Activated CD8-positive, alpha-beta memory T cell treated with anti-CD3 and anti-CD28 coated beads, Interleukin-2, amount 50 U/mL, for 1 hour (primary cell): ENCODE measurements around the gene CFAP57.

Experiments used
- DNase-seq: peaks from one replicate; pipeline ENCODE4 v3.0.0-alpha.2; 2020; ENCODE audit errors: extremely low read depth

Gene CFAP57

DNA sequence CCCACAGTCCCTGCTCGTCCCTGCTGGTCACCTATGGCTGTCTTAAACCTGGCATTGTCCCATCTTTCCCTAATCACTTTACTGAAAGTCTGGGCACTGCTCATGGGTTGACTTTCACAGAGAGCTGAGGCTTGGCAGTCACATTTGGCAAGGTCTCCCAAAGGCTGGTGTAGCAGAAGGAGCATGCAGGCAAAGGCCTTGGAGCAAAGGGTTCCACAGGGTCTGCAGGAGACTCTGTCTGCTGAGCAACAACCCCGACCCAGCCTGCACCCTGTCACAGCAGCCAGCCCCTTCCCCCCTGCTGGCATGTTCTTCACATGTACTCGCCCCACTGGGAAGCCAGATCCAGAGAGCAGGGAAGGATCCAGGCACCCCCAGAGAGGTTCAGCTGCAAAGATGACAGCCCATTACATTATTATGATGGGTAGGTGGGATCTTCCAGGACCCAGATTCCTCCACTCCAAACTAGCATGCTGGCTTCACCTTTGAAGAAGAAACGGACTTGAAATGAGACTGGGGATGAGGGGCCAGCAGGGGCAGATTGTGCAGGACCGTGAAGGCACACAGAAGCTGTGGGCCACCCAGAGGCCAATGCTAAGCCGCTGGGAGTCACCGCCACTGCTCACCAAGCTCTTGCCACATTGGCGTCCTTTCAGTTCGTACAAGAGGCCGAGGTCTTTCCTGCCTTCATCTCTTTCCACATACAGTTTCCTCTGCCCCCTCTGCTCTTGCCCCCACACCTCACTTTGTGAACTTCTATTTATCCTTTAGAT is 83.5 kb downstream of the CFAP57 start:
- no peak for DNase-seq

DNA sequence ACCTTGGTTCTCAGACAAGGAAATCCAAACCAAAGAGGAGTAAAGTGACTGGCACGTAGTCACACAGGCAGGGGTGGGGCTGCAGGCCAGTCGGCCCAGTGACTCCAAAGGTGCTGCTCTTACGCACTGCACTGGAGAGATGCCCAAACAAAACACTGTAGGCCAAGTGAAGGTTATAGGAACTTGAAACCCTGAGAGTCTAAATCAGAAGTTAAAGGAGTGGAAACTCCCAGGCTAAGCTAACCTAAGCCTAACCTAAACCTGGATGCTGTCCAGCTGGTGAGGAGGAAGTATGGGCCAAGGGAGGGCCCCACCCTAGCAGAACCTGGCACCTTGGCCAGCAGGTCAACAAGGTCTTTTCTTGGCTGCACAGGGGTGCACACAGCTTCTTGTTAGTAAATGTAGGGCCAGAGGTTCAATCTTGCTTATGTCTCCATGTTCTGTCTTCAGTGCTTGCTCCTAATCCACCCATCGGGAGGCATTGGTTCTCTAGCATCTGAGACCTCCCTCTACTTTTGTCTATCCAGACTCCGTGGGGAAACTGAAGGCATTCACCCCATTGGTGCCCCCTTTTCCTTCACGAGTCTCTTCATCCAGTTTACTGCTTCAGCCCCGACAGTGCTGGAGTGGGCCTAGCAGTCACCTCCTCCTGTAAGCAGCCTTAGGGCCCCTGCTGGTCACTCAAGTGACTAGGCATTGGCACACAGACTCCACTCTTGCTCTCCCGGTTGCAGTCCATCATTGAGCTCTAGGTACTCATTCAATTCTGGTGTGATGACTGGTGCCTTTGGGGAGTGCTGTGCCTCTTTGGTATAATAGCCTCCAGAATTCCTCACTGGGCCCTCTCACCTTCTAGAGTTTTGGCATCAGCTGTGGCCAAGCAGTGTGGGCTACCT is 84.8 kb downstream of the CFAP57 start:
- DNase-seq: no peak

DNA sequence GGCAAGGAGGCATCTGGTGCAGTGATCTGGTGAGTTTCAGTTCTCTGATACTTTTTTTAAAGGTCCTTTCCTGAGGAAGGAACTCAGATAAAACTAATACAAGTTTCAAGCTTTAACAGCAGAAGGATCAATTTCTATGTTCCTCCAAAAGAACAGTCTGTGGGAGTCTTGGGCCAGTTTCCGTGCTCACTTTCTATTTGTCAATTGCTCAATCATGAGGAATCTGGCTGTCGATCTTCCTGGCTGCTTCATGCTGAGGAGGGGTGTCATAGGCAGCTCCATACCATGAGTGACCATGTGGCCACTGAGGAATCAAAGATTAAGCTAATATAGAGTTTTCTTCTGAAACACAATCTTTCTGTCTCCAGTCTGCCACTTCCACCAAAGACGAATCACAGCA is 86.2 kb downstream of the CFAP57 start:
- no peak for DNase-seq

DNA sequence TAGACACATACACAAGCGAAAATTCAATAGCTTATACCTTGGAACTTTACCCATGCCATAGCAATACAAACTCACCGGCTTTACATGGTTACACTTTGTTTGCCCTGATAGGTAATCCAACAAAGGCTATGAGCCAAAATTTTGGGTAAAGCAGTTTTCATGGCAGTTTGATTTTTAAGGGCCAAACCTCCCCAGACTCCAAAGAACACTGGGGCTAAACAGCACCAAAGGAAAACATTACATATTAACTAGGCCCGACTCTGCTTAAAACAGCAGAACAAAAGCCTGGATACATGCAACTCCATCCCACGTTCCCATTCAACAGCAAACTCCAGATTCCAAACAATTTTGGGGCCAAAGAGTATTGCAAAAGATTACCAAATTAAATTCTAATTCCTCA is 93.3 kb downstream of the CFAP57 start:
- DNase-seq: no peak

DNA sequence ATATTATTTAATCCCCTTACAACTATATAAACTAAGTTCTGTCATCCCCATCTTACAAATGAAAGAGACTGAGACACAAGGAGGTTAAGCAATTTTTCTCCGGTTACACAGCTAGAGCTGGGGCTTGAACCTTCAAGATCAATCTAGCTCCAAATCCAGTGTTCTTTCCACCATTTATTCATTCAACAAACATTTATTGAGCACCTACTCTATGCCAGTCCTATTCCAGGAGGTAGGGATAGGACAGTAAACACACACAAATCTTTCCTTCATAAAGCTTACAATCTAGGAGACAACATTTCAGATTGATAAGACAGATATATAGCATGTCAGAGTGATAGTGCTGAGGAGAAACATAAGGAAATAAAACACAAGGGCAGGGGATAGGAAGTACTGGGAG is 94.8 kb downstream of the CFAP57 start:
- no peak for DNase-seq

DNA sequence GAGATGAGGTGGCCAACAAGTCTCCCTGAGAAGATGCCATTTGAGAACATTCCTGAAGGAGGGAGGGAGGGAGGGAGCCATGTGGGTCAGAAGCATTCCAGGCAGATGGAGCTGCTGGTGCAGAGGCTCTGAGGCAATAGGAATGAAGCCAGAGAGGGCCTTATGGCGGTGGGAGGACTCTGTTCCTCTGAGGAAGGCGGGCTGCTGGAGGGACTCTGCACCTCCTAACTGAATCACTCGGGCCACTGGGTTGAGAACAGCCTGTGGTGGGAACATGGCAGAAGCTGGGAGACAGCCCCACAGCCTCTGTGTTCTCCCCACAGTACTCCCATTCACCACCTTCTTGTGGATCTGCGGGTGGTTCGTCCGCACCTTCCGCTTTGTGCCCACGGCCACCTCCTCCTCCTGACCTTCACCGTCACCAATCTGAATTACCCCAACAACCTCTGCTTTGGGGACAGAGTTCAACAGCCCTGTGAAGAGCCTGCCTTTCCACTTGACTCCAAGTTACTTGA is 95.2 kb downstream of the CFAP57 start:
- no peak for DNase-seq

DNA sequence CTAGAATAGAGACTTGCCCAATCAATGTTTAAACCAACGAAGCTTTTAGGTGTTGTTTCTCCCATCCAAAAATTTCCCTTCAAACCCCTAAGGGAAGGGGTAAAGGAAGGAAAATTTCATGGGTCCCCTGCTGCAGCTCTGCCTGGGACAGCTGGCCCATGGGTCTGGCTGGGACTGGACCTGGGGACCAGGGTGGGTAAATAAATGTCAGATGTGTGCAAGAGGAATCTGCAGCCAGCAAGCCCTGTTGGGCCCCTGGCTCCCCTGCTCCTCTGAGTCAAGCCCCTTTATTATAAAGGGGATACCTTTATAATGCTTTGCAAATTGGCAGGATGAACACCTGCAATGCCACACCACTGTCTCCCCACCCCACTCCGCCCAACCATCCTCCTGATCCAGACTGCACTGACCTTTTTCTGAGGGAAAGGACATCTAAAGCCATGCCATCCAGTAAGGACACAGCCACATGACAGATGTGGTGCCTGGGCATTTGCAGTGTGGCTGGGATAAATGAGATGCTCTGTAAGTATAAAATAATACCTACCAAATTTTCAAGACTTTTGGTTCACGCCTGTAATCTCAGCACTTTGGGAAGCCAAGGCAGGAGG is 95.8 kb downstream of the CFAP57 start:
- no peak for DNase-seq

DNA sequence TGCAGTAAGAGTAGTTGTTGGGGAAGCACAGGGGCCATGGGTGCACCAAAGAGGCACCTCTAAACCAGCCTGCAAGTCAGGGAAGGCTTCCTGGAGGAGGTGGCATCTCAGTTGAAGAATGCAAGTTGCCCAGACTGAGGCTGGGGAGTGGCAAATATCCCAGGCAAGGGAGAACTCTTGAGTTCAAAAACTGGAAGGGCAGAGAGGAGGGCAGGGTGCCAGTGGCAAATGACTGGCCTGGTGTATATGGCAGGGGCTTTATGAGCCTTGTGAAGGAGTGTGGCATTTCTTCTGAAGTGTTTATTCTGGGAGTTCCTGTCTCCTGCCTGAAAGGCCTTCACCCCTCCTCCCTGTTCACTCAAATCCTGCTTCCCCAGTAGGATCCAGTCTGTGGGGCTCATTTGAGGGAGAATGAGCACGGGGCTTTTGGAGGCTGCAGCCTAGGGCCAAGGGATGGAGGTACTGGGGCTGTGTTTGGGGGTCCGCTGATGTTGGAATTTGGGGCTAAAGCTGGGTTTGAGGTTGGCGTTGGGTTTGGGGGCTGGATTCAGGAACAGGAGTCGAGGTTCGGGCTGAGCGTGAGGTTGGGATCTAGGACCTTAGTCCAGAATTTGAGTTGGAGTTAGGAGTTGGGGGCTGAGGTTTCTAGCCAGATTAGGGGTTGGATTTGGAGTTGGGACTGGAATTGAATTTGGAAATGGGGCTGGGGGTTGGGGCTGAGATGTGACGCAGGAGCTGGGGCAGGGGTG is 97.7 kb downstream of the CFAP57 start, which contains the start of gene TMEM125:
Gene TMEM125 (plus strand): TSS at position 357 of the 749 bp plus-strand sequence. CDS start 2,740 bp downstream, outside the sequence.
- no peak for DNase-seq

DNA sequence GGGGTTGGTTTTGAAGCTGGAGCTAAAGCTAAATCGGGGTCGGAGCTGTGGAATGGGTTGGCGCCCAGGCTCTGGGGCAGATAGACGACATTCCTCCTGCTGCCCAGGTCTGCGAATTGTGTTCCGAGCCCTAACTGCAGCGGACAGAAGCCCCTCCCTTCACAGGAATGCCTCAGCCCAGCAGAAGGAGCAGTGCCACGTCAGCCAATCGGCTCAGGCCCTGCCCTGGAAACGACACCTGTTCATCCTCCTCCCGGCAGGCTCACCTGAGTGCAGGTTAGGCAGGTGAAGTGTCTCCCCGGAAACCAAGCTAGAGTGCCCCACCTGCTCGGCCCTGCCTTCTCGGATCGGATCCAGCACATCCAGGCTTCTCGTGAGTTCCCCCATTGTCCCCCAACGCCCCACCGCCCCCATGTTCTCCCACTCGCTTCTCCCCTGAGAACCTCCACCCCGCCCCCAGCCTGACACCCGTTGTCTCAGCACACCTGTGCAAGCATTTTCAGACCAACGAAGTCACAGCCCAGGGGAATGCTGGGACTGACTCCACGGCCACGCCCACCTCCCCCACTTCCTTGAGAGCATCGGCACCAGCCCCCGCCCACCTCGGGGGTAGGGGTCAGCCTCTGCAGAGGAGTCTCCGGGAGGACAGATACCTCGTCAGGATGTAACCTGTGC is 98.4 kb downstream of the CFAP57 start:
- no peak for DNase-seq

DNA sequence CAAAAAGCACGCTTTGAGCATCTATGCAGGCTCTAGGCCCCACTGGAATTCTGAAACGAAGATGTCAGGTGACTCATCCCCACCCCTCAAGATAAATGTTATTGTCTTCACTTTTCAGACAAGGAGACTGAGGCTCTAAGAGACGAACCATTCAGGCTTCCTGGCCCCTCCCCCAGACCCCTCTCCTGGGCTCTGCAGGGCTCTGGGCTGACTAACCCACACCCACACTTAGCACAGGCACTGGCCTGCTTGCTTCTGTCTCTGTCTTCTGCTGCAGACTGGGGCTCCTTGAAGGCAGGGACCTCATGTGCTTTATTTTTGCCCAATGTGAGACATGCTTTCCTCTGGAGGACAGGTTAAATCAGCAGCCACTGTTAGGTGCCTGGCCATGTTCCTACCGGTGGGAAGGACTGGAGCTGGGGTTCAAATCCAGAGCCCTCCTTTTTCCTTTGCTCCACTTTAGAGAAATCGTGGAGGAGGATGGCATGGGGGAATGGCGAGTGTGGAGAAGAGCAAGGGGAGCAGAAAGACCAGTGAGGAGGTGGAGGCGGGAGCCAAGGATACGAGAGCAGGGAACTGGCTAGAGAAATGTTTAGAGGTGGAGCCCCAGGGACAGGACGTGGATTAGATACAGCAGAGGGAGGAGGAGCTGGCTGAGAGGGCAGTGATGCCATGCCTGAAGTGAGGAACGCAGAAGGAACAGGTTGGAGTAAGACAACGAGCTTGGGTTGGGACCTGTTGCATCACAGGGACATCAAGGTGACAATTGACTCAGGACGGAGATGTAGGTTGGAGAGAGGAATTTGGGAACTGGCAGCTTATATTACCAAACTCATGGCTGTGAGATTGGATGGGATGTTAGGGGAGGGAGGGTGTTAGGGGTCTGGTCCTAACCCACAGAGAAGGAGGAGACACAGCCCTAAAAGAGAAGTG is 99.3 kb downstream of the CFAP57 start:
- DNase-seq: no peak

DNA sequence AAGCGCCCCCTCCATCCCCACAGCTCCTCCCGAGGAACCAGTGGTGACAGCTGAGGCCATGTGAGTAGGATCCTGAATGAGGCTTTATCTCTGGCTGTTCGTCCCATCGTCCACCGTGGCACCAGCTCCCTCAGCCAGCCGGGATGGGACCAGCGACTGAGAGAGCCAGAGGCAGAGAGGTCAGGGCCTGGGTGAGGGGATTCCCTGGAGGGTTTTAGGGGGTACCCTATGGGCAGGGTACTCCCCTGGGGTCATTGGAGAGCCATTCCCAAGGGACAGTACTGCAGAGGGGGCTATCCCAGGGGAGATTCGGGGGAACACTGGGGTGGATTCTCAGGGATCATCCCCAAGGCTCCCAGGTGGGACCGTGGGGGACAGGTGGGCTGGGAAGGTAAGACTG is 100.0 kb downstream of the CFAP57 start:
- DNase-seq: no peak

DNA sequence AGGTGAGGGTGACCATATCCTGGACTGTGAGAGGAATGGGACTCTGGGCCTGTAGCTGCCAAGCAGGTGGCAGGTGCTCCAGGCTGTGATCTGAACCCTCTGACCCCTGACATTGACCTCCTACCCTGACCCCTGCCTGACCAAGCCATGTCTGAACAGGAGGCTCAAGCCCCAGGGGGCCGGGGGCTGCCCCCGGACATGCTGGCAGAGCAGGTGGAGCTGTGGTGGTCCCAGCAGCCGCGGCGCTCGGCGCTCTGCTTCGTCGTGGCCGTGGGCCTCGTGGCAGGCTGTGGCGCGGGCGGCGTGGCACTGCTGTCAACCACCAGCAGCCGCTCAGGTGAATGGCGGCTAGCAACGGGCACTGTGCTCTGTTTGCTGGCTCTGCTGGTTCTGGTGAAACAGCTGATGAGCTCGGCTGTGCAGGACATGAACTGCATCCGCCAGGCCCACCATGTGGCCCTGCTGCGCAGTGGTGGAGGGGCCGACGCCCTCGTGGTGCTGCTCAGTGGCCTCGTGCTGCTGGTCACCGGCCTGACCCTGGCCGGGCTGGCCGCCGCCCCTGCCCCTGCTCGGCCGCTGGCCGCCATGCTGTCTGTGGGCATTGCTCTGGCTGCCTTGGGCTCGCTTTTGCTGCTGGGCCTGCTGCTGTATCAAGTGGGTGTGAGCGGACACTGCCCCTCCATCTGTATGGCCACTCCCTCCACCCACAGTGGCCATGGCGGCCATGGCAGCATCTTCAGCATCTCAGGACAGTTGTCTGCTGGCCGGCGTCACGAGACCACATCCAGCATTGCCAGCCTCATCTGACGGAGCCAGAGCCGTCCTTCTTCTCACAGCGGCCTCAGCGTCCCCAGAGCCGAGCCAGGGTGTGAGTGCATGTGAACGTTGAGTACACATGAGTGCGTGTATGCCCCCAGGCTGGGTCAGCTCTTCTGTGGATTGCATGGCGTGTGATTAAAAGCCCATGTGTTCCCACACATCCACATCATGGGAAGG is 100.7 kb downstream of the CFAP57 start:
- no peak for DNase-seq

DNA sequence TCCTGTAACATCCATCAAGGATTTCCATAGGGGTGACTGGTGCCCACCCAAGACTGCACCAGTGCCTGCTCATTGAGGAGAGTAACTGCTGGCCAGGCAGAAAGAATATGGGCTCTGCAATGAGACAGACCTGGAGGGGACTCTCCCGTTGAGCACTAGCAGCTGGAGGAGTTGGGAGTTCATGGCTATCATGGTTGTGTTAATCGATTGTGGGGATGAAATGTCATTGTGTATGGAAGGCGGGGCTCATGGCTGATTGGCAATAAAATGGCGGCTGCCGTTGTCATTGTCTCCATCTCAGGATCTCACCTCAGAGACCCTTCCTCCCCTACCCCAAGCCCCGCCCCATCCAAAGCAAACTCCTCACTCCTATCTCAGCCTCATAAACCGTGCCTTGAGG is 101.6 kb downstream of the CFAP57 start:
- no peak for DNase-seq

DNA sequence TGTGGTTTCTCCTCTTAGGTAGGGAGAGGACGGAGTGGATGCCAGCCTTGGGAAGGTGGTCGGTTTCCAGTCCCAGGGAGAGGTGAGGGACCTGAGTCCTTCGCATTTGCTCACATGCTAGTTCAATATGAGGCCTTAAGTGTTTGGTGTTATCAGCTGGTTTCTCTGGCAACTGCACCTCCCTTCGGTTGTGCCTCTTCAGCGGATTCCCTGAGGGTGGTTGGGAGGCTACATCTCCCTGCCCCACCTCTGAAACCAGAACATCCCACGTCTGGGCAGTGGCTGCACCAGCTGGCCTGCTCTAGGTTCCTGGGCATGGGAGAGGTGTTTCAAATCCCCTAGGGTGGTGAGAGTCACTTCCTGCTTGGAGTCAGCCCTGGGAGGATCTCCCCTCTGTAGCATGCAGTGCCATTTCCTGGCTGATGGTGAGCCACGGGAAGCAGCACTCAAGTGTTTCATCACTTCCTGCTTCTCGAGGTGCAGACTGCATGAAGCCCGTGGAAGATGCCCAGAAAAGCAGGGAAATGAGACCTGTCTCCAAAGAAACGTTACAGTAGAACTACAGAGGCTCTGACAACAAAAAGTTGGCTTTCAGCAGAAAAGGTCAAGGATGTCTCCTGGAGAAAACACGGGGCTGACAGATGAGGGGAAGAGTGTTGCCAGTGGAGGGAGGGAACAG is 102.1 kb downstream of the CFAP57 start:
- DNase-seq: no peak

DNA sequence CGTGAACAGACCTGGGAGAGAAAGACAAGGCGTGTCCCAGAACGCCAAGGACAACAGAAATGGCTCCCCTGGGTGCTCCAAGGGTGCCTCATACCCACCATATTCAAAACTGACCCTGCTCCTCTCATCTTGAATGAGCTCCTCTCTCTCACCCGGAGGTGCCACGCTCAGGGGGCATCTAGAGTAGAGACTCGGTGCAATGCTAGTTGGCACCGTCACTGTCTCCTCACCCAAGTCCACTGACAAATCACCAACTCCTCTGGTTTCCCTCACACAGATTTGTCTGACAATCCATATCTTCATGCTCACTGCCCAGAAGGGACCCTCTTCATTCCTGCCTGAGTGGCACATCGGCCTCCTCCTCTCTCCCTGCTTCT is 102.7 kb downstream of the CFAP57 start:
- no peak for DNase-seq

DNA sequence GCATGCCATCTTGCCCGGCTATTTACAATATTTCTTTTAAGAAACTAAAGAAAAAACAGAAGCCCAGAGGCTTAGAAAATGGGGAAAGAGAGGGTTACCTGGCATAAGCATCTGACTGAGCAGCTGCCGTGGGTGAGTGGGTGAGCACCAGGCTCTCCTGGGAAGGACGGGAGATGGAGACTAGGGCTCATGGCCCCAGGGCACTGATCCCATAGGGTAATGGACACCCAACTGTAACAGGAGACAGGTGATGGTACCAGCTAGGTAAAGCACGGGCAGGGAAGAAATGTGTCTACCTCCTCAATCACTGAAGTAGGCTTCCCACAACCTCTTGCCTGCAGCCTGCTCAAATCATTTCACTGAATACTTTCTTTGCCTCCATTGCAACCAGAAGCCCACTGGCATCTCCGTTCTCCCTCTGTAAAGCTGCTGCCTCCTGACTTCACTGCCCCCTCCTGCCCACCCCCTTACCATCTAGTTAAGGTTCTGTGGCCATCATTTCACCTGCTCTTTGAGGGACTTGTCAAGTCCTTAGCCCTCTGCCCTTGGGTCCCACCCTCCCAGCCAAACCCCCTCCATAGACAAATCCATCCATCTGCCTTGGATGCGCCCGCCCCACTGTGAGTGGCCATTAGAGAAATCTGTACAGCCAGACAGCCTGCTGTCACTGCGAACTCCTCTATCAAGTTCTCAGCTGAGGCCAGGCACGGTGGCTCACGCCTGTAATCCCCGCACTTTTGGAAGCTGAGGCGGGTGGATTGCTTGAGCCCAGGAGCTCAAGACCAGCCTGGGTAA is 103.9 kb downstream of the CFAP57 start:
- no peak for DNase-seq

DNA sequence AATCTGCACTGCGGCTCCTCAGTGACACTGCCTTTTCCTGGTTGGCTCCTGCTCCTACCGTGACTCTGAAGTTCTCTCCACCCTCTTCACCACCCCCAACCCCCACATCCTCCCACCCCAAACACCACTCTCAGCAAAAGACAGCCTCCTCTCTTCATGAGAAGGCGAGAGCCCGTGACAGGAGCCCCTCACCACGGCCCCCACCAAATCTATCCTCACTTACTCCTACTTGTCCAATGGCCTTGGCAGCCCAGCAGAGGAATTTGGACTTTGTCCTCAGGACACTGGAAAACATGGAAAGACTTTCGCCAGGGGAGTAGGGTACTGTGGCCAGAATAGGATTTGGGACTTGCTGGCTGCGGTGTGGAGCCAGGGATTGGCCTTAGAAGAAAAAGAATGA is 104.5 kb downstream of the CFAP57 start:
- DNase-seq: no peak
